SK-N-SH treated with all-trans-retinoic acid at 6 μM for 48 hours (cell line): ENCODE measurements around the gene MALRD1.

Experiments used
- ARNTL ChIP-seq: fragments of 450-650 bp; formaldehyde crosslinking; IDR thresholded peaks from 2 replicates; pipeline ENCODE4 v1.5.0; 2020; ENCODE audit warnings: low read depth, mild to moderate bottlenecking, moderate library complexity, borderline replicate concordance
- BACH2 ChIP-seq: fragments of 250-450 bp; sonication (Bioruptor Pico); IDR thresholded peaks from 2 replicates; pipeline ENCODE4 v1.9.0; 2021; ENCODE audit warnings: mild to moderate bottlenecking, borderline replicate concordance
- ESRRG ChIP-seq: fragments of 250-450 bp; sonication (Bioruptor Pico); IDR thresholded peaks from 2 replicates; pipeline ENCODE4 v1.6.1; 2021; ENCODE audit warnings: mild to moderate bottlenecking
- RARB ChIP-seq: fragments of 250-450 bp; sonication (Bioruptor Pico); IDR thresholded peaks from 2 replicates; pipeline ENCODE4 v1.8.0; 2021; ENCODE audit warnings: mild to moderate bottlenecking, moderate library complexity
- TF ChIP-seq, protein P1 (sequence below): fragments of 250-450 bp; sonication (Bioruptor Pico); IDR thresholded peaks from 2 replicates; pipeline ENCODE4 v1.5.0; 2020; ENCODE audit warnings: mild to moderate bottlenecking, moderate library complexity
- TF ChIP-seq, protein P2 (sequence below): fragments of 250-450 bp; sonication (Bioruptor Pico); IDR thresholded peaks from 2 replicates; pipeline ENCODE4 v1.8.0; 2021; ENCODE audit warnings: low read depth, mild to moderate bottlenecking, moderate library complexity, borderline replicate concordance

DNA sequence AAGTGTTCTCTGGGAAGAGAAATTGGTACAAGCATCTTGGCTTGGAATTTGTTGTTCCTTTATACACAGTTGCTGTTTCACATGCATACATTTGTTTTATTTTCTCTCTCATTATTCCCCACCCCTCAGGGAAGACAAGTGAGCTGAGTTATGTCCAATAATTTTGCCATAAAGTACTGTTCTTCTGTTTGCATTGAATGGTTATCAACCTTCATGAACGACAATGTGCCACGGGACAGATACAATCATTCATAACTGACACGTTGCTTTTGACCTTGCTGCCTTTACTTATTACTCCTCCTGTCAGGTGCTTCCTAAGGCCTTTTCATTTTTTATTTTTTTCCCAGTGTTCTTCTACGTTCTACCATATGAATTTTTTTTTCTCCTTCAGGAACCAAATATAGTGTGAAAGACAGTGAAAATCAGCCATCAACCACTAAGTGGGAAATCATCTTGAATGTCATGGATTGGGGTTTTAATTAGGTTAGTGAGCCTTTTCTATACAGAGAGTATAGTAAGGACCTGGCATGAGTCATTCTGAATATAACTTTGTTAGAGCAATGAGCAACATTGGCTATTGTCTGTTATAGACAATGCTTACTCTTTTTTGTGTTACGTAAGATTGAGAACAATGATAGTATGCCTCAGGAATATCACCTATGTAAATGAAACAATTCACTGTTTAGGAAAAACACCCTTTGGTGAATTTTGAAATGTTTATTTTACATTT is 383.2 kb downstream of the MALRD1 start:
- TF ChIP-seq, protein P1, sequence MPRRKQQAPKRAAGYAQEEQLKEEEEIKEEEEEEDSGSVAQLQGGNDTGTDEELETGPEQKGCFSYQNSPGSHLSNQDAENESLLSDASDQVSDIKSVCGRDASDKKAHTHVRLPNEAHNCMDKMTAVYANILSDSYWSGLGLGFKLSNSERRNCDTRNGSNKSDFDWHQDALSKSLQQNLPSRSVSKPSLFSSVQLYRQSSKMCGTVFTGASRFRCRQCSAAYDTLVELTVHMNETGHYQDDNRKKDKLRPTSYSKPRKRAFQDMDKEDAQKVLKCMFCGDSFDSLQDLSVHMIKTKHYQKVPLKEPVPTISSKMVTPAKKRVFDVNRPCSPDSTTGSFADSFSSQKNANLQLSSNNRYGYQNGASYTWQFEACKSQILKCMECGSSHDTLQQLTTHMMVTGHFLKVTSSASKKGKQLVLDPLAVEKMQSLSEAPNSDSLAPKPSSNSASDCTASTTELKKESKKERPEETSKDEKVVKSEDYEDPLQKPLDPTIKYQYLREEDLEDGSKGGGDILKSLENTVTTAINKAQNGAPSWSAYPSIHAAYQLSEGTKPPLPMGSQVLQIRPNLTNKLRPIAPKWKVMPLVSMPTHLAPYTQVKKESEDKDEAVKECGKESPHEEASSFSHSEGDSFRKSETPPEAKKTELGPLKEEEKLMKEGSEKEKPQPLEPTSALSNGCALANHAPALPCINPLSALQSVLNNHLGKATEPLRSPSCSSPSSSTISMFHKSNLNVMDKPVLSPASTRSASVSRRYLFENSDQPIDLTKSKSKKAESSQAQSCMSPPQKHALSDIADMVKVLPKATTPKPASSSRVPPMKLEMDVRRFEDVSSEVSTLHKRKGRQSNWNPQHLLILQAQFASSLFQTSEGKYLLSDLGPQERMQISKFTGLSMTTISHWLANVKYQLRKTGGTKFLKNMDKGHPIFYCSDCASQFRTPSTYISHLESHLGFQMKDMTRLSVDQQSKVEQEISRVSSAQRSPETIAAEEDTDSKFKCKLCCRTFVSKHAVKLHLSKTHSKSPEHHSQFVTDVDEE, result no peak
- no peak for TF ChIP-seq ARNTL
- TF ChIP-seq BACH2, result no peak
- TF ChIP-seq, protein P2, sequence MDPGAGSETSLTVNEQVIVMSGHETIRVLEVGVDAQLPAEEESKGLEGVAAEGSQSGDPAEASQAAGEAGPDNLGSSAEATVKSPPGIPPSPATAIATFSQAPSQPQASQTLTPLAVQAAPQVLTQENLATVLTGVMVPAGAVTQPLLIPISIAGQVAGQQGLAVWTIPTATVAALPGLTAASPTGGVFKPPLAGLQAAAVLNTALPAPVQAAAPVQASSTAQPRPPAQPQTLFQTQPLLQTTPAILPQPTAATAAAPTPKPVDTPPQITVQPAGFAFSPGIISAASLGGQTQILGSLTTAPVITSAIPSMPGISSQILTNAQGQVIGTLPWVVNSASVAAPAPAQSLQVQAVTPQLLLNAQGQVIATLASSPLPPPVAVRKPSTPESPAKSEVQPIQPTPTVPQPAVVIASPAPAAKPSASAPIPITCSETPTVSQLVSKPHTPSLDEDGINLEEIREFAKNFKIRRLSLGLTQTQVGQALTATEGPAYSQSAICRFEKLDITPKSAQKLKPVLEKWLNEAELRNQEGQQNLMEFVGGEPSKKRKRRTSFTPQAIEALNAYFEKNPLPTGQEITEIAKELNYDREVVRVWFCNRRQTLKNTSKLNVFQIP (CRISPR knock-in tag), result no peak
- TF ChIP-seq RARB (CRISPR knock-in tag), result no peak
- TF ChIP-seq ESRRG, result no peak
